GM10847 (cell line): ENCODE data around the gene CYP39A1.

Experiments
- POLR2A ChIP-seq: IDR thresholded peaks from 2 replicates; pipeline ENCODE4 v1.6.1; 2011; ENCODE audit not compliant: insufficient read length; ENCODE audit errors: extremely low read depth

Gene CYP39A1

DNA sequence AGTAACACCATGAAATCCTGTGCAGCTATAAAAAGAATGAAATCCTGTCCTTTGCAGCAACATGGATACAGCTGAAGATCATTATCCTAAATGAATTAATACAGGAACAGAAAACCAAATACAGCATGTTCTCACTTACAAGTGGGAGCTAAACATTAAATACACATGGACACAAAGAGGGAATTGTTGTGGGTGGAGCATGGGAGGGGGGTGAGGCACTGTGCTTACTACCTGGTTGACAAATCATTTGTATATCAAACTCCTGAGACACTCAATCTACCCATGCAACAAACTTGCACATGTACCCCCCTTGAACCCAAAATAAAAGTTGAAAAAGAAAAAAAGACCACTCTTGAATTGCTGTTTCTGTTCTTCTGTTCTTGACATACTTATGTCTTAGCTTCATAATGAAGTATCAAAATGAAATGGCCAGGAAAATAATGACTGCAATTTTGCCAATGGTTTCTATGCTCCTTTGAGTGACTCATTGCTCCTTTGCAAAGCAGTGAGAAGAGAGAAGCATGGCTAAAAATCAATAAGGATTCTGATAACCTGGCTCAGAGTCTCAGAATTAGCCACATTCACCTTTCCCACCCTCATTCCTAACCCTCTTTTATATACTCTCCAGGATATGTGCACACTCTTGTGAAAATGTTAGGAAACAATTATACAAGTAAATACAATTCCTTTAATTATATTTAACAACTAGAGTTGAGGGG lies 71.0 kb downstream of the CYP39A1 start:
- no peak for TF ChIP-seq POLR2A

DNA sequence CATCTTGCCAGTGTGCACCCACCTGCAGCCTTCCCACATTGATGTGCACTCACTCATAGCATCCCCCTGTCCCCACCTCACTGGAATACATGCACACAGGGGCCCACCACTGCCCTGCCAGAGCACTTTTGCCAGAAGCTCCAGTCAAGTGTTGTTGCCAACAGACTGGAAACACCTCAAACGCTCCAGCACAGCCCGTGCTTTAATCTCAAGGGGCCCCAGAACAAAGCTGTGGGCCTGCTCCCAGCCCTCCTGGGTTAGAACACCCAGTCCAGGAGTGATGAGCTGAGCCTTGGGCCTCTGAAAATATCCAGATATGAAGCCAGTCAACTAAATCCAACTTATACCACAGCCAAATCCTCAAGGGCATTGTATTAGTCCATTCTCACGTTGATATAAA lies 77.1 kb downstream of the CYP39A1 start:
- TF ChIP-seq POLR2A = no peak

DNA sequence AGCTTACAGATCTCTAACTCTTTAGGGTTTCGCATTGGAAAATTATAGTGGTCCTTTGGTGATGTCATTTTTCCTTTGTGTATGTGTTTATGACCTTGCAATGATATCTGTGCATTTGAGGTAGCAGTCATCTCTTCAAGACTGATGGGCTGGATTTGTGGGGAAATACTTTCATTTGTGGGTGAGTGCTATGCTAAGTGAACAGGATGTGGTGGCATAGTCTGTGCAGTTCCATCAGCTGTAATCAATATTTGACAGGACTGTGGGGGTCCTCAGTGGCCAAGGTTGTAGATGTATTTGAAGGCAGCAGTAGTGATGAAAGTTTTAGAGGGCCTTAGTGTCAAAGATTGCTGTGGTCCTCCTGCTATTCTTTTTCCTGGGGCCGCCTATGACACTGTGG lies 79.5 kb downstream of the CYP39A1 start:
- no peak for TF ChIP-seq POLR2A

DNA sequence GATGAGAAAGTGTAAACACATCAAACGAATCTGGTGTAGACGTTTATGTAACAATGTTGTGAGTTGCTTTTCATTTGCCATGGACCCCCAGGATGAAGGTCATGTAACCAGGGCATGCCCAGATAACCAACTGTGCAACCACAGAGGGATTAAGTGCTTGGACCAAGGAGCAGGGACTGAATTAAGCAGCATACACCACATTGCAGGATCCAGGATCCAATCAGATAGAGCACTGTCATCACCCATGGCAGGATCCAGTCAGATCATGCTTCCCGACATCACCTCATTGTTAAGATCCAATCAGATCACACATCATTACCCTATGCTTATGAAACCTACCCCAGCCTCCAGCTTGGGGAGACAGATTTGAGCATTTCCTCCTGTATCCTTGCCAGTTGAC lies 87.1 kb downstream of the CYP39A1 start:
- no peak for TF ChIP-seq POLR2A

DNA sequence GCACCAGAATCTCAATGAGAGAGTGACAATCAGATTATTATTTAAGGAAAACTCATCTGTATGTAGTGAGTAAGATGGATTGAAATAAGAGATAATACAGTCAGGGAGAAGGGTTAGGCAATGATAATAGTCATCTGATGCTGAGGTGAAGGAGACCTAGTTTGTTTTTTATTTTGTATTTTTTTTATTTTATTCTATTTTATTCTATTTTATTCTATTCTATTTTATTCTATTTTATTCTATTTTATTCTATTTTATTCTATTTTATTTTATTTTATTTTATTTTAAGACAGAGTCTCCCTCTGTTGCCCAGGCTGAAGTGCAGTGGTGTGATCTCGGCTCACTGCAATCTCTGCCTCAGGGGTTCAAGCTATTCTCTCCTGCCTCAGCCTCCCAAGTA lies 88.7 kb downstream of the CYP39A1 start:
- no peak for TF ChIP-seq POLR2A

DNA sequence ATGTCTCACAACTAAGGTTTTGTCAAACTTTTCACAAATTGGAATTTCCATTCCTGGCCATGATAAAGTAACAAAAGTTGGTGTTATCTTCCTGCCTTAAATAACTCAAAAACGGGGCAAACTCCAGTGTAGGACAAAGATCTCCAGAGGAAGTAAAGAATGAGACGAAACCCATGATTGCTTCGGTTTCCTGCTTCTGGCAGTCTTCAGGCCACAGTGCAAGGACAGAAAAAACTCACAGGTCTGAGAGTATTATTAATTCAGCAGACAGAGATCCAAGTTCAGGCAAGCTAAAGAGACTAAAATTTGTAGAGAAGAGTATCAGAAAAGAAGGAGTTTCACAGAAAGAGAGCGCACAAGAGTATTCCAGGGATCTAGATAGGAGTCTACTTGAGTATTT lies 96.6 kb downstream of the CYP39A1 start:
- no peak for TF ChIP-seq POLR2A

DNA sequence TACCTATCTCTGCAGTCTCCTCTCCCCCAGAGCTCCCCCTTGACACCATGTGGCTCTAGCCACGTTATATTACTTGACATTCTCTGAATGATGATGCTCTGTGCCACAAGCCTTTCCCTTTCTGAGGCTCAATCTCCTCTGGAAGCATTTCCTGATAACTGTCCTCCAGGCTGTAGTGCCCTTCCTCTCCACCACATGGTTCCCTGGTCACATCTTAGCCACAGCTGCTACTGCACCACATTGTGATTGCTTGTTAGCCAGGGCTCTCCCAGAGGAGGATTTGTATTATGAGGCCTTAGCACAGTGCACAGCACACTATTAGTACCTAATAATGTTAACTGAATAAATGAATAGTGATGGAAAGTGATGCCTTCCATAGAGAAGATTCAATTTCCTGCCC lies 97.5 kb downstream of the CYP39A1 start:
- TF ChIP-seq POLR2A = no peak

DNA sequence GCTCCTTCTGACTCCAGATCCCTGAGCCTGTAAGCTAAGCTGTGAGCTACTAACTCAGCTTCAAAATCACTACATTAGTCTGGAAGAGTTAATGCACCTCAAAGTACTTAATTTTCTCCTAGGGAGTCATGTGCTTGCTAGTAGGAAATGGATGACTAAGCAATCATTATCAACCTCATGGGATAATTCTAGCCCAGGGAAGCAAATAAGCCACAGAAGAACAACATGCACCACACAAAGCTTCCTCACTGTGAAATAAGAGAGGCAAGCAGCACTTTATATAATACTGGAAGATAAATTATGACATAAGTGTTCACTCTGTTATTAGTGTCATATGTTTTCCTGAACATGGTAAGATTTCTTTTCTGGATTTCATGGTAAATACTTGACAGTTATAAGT lies 103.5 kb downstream of the CYP39A1 start:
- TF ChIP-seq POLR2A = no peak

DNA sequence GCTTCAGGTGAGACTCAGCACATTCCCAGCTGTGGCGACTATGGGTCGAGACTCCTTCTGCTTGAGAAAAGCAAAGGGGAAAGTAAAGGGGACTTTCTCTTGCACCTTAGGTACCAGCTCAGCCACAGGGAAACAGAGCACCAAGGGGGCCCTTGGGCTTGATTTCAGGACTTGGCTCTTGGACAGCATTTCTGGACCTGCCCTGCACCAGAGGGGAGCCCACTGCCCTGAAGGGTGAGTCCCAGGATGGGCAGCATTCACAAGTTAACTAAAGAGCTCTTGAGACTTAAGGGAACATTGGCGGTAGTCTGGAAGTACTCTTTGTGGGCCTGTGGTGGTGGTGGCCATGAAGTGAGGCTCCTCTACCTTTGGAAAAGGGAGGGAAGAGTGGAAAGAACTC lies 111.1 kb downstream of the CYP39A1 start:
- TF ChIP-seq POLR2A = no peak

DNA sequence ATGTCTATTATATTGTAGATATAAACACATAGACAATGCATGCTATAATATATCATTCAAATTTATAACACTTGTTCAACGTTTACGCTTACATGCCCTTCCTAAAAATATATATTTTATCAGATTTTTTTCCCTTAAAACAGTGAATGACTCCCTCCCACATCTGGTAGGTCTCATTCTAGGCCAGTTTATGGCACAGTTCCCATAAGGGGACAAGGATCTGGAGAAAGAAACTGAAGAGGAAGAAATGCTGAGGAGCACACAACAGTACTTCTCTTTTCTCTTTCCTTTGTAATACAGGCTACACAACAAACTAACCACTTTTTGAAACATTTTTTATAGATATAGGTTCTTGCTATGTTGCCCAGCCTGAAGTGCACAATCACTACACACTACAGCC lies 112.8 kb downstream of the CYP39A1 start:
- TF ChIP-seq POLR2A = no peak

DNA sequence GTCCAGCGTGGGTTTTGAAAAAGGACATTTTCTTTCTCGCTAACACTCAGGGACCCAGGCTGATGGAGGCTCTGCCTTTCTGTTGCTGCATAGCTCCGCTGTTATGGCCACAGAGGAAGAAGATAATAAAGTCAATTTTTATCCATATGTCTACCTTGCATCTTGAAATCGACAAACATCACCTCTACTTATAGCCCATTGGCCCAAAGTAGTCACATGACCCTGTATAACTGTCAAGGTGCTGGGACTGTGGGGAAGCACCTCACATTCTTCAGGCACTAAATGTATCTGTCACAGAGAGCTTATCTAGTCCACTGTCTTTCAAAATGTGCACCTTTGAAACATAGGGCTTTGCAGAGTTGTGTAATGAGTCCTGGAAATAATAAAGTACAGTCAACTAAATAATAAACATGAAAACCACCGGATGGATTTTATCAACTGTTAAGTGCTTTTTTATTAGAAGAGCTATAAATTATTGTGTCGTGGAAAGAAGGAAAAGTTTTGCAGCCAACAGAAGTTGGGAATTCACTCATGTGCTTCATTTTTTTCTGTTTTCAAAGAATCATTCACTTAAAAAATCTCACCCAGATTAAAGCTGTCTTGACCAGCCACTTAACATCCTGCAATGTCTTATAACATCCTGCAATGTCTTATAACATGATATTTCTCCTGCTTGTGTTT lies 113.7 kb downstream of the CYP39A1 start:
- TF ChIP-seq POLR2A = no peak

DNA sequence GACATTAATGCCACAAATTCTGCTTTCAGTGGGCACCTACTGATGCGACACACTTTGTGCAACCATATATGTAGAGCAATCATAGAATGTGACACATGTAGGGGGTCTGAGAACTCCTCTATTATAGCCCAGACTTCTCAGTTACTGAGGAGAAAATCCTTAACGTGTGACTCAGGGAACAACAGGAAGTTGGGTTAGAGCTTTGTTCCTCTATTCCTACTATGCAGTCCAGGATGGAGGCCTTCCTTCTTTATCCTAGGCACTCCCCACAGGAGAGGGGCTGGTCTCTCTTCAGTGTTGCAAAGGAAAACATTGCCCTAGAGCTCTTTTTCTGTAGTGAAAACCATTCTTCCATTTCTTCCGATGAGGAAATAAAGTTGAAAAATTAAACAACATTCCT lies 121.7 kb downstream of the CYP39A1 start:
- no peak for TF ChIP-seq POLR2A

DNA sequence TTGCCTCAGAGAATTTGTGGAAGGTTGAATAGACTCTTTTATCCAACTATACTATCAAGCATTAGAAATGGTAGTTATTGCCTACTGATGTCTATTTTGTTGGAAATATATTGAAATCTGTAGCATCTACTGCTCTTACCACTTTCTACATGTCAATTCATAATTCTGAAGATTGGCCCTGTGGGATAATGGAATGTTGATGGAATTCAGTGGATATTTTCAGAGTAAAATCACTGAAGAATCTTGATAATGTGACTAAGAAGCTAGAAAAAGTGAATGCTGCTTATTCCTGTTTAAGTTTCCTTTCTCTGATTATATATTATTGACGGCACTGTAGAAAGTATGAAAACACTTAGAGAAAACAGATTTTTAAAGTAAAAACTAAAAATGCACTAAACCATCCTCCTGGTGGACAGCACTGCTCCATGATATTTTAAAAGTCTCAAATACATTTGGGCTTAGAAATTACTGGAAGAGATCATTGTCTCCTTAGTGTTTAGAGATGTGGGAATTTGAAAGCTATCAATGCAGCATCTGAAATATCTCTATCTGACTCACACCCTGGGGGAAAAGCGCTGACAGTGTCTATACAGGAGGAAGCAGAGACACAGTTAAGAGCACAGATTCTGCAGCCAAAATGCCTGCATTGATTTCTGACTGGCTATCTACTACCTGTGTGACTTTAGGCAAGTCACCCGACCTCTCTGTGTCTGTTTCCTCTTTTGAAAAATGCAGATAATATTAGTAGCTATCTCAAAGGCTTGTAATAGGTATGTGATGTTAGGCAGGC lies 123.5 kb downstream of the CYP39A1 start:
- no peak for TF ChIP-seq POLR2A

DNA sequence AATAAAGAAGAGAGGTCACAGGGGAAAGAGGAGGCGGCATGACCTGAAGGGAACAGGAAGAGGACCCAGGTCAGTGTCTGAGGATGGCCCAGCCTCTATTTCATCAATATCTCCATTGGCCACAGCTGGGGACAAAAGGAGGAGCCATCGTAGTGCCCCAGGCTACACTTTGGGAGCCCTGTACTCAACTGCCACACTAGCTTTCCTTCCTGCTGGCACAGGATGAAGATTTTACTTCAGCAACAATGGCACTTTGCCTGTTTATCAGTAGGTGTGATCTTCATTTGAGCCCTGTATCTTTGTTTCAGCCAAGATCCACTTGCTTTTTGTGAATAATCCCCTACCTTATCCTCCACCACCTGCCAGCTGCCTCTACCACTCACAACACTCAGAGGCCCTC lies 126.0 kb downstream of the CYP39A1 start:
- TF ChIP-seq POLR2A = no peak

DNA sequence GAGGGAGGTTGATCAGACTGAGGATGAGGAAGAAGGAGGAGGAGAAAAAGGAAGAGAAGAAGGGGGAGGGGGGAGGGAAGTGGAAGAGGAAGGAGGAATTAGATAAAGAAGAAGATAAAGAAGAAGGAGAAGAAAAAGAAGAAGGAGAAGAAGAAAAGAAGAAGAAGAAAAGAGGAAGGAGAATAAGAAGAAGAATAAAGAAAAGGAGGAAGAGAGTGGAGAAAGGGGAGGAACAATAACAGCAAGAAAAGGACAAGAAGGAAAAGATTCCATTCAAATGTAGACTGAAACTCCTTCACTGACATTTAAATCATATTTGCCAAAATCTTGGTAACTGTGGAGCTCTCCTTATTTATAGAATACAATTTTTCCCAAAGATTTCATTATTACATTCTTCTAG lies 127.0 kb downstream of the CYP39A1 start:
- no peak for TF ChIP-seq POLR2A

DNA sequence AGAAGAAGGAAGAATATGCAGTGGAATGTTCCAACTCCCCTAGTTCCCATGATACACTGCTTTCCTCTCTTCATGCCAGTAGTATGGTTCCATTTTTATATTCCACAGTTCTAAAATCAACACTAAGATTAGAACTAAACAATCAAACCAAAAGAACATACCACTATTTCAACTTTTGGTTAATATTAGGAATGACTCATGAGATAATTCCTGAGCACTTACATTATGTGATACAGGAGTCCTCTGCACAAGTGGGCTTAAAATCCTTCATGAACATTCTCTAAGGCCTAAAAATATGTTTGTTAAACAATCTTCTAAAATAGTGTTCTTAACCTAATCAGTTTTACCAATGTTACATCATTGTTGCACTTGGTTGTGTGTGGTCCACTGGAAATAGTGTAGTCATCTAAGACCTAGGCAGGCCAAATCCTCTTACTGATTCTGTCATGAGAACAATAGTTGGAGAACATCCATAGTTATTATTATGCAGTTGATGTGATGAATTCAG lies 131.1 kb downstream of the CYP39A1 start:
- TF ChIP-seq POLR2A = no peak

DNA sequence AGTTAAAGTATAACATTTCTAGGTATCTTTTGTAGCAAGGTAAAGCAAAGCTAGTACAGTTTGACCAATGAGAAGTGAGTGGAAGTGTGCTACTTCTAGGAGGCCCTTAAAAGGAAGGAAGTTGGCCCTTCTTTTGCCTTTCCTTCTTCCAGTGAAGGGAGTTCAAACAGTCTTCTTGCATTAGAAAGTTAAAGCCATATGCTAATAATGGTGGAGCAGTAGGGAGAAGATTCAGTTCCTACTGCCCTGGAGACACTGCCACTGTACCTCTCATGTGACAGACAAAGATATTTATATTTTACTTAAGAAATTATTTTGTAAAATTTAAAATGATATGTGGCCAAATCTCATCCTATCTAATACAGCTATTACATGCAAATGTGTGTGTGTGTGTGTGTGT lies 135.4 kb downstream of the CYP39A1 start:
- TF ChIP-seq POLR2A = no peak

DNA sequence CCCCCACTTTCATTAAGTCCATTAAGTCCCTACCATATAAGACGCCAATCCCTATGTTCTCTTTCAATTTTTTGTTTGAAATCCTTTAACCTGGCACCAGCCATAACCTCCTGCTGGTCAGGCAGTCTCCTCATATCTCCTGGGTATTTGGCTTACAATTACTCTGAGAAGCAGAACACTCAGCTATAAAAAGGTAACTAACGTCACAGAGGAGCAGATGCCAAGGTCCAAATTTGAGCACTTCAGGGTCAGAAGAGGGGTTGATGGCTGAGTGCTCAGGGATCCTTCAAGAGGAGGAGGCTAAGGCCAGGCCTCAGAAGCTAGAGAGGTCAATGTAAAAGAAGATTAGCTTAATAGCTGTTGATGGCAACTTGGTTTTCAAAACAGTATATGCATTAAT lies 139.1 kb downstream of the CYP39A1 start:
- TF ChIP-seq POLR2A = no peak
